Uterus (tissue), 2 donors: ENCODE results near the gene BMP10.

ENCODE experiments used
- CTCF ChIP-seq, 4 experiments: fragments of 200-600 bp in 2 of 4; fragments of 450-650 bp in 2 of 4; sonication (generic) in 2 of 4; IDR thresholded peaks; one replicate each; pipeline ENCODE4 v1.5.1; 2016 to 2019; ENCODE audit warnings: antibody characterized with exemption in 4 of 4, mild to moderate bottlenecking in 2 of 4, moderate library complexity in 1 of 4
- POLR2A ChIP-seq, 2 donors: fragments of 450-650 bp; IDR thresholded peaks; one replicate each; pipeline ENCODE4 v1.6.1; 2016; ENCODE audit warnings: antibody characterized with exemption in 2 of 2, mild to moderate bottlenecking in 1 of 2, moderate library complexity in 1 of 2

GRCh38 chr2:68837164-68837860, 33.9 kb downstream of the BMP10 start:
- TF ChIP-seq POLR2A (IDR thresholded peaks at IDR 0.05) (no peak), CTCF (IDR thresholded peaks at IDR 0.05) (peak; percentile 38 to 57 (median 48))
